Endodermal cell (in vitro differentiated cells): ENCODE measurements around the gene NXPH4. TPM values are rescaled to one million over a fixed set of nuclear protein-coding genes. Genes with fewer than 3 reads are reported as not detected.

Experiments
- DNase-seq: peaks from one replicate; pipeline ENCODE4 v3.0.0-alpha.2; 2017
- H3K27ac ChIP-seq: 2 replicates; pipeline ENCODE4 v1.5.1; 2013; ENCODE audit warnings: mild to moderate bottlenecking, low read depth, low read length, moderate library complexity
- H3K27me3 ChIP-seq: 2 replicates; pipeline ENCODE4 v1.6.1; 2013; ENCODE audit warnings: mild to moderate bottlenecking, low read length, moderate library complexity; ENCODE audit not compliant: insufficient read depth, control insufficient read depth, poor library complexity, severe bottlenecking
- H3K36me3 ChIP-seq: 2 replicates; pipeline ENCODE4 v1.7.0; 2013; ENCODE audit warnings: mild to moderate bottlenecking, low read length, moderate library complexity; ENCODE audit not compliant: control insufficient read depth, insufficient read depth
- H3K4me1 ChIP-seq: one replicate; pipeline ENCODE4 v1.7.0; 2013; ENCODE audit warnings: low read length; ENCODE audit not compliant: control insufficient read depth, insufficient read depth
- H3K4me3 ChIP-seq: 2 replicates; pipeline ENCODE4 v1.5.1; 2013; ENCODE audit warnings: mild to moderate bottlenecking, low read length, moderate library complexity
- H3K9ac ChIP-seq: 2 replicates; pipeline ENCODE4 v1.6.1; 2013; ENCODE audit warnings: mild to moderate bottlenecking, low read length, moderate library complexity; ENCODE audit not compliant: poor library complexity, severe bottlenecking; ENCODE audit errors: extremely low read depth
- H3K9me3 ChIP-seq: 2 replicates; pipeline ENCODE4 v1.6.1; 2013; ENCODE audit warnings: mild to moderate bottlenecking, low read length, moderate library complexity; ENCODE audit not compliant: control insufficient read depth
- H3K27ac Mint-ChIP-seq: 2 replicates; pipeline ENCODE4 v1.8.0; 2020; ENCODE audit warnings: mixed read lengths
- H3K27me3 Mint-ChIP-seq: 2 replicates; pipeline ENCODE4 v1.8.0; 2021; ENCODE audit warnings: mild to moderate bottlenecking, mixed read lengths; ENCODE audit not compliant: insufficient read depth
- H3K36me3 Mint-ChIP-seq: 2 replicates; pipeline ENCODE4 v1.8.0; 2020; ENCODE audit warnings: low read depth, mixed read lengths
- H3K4me1 Mint-ChIP-seq: 2 replicates; pipeline ENCODE4 v1.8.0; 2020; ENCODE audit warnings: mixed read lengths
- H3K4me3 Mint-ChIP-seq: 2 replicates; pipeline ENCODE4 v1.8.0; 2020; ENCODE audit warnings: mild to moderate bottlenecking, moderate library complexity, mixed read lengths
- H3K9me3 Mint-ChIP-seq: 2 replicates; pipeline ENCODE4 v1.8.0; 2020; ENCODE audit warnings: mild to moderate bottlenecking, mixed read lengths
- CTCF ChIP-seq: fragments of 200-600 bp; sonication (generic); conservative IDR thresholded peaks from 2 replicates; pipeline ENCODE4 v1.5.0; 2021; ENCODE audit warnings: antibody characterized with exemption, mild to moderate bottlenecking
- WGBS, 2 experiments: methylation state at CpG; one replicate each; pipeline versions ENCODE4 v1.1.5 to v1.1.7; 2013; ENCODE audit warnings: missing lambda C conversion rate in 2 of 2, mixed read lengths in 1 of 2; ENCODE audit not compliant: insufficient coverage in 1 of 2, insufficient read length in 1 of 2; 5-methylcytosine and 5-hydroxymethylcytosine counted together
- long read RNA-seq, 4 experiments: library from polyadenylated mRNA in 2 of 4; library from RNA in 1 of 4; library from capped mRNA in 1 of 4; stranded (forward) in 3 of 4; unstranded in 1 of 4; transcript quantifications; one replicate each; pipeline ENCODE4 v2.0.0, GENCODE V29; 2020 to 2021; ENCODE audit warnings: inconsistent platforms in 1 of 4
- polyA plus RNA-seq, 2 experiments: library from polyadenylated mRNA; stranded (reverse); fragments of 50-300 nt; gene quantifications; one replicate each; pipeline ENCODE4 v1.2.3, GENCODE V29; 2013
- total RNA-seq, 2 donors: library from RNA; stranded (reverse); fragmentation: NEBNext Ultra II Directional in 1 of 2; extraction: Animal tissue kit (Norgen Biotek cat#: 25700) in 1 of 2; gene quantifications; 2 replicates in 1 of 2; 3 replicates in 1 of 2; pipeline ENCODE4 v1.2.1, GENCODE V29; 2021

Gene NXPH4
- total RNA-seq, result 1 to 10 TPM in 1 of 2 donors, under 1 TPM in 1; 0.31 to 1.1 TPM
- polyA plus RNA-seq (2013, experiment 1 of 2), result 7.8 TPM
- 6.4 TPM for polyA plus RNA-seq (2013, experiment 2 of 2)
- long read RNA-seq, experiment 1, result 0 reads
- long read RNA-seq, experiment 2, result 0 reads
- long read RNA-seq, experiment 3, result 0 reads
- long read RNA-seq, experiment 4, result 0 reads

- no peak within 1 kb of the TSS for H3K9ac ChIP-seq
- H3K4me3 ChIP-seq, result peak within 1 kb of the TSS; percentile 64
- Mint-ChIP-seq H3K4me3 (peak within 1 kb of the TSS; percentile 48), H3K36me3 (peaks cover 3% of the 10 kb centered on the region), H3K27ac (no peak within 1 kb of the TSS), H3K4me1 (peaks cover 40% of the 10 kb centered on the region), H3K27me3 (peaks cover 74% of the 10 kb centered on the region), H3K9me3 (no peaks in the 10 kb centered on the region)
- H3K36me3 ChIP-seq, result no peaks in the 10 kb centered on the region
- H3K4me1 ChIP-seq, result peaks cover 4% of the 10 kb centered on the region
- no peak within 1 kb of the TSS for H3K27ac ChIP-seq
- H3K9me3 ChIP-seq, result no peaks in the 10 kb centered on the region
- 1% methylated on average over 11 to 94 of the region's 102 CpGs for WGBS, 2 experiments
- TF ChIP-seq CTCF, result no peak
- peaks cover 77% of the 10 kb centered on the region for H3K27me3 ChIP-seq
- peak; percentile 91 for DNase-seq
These were observed at the start of gene NXPH4 for GRCh38 chr12:57216014-57216911. Gene NXPH4 (plus strand): TSS chr12:57216794. CDS start chr12:57216970, 176 bp downstream.

GRCh38 chr12:57166971-57167371 lies 49.6 kb upstream of the NXPH4 start:
- Histone ChIP-seq H3K4me3 (no peak overlapping the region), H3K9ac (no peak overlapping the region), H3K27ac (no peak overlapping the region), H3K4me1 (no peaks in the 10 kb centered on the region), H3K27me3 (no peaks in the 10 kb centered on the region), H3K9me3 (no peaks in the 10 kb centered on the region), H3K36me3 (peaks cover 59% of the 10 kb centered on the region)
- Mint-ChIP-seq H3K4me3 (no peak overlapping the region), H3K9me3 (no peaks in the 10 kb centered on the region), H3K27ac (no peak overlapping the region), H3K36me3 (peaks cover 55% of the 10 kb centered on the region), H3K4me1 (no peaks in the 10 kb centered on the region), H3K27me3 (no peaks in the 10 kb centered on the region)
- 91 to 94% methylated on average over 9 to 10 of the region's 10 CpGs for WGBS, 2 experiments
- no peak for DNase-seq
- TF ChIP-seq CTCF, result no peak

- peaks cover 63% of the 10 kb centered on the region for H3K36me3 Mint-ChIP-seq
- Histone ChIP-seq H3K4me1 (no peaks in the 10 kb centered on the region), H3K9me3 (no peaks in the 10 kb centered on the region), H3K36me3 (peaks cover 54% of the 10 kb centered on the region), H3K27me3 (no peaks in the 10 kb centered on the region), H3K9ac (no peak overlapping the region), H3K27ac (no peak overlapping the region), H3K4me3 (no peak overlapping the region)
- H3K27ac Mint-ChIP-seq, result no peak overlapping the region
- no peaks in the 10 kb centered on the region for H3K4me1 Mint-ChIP-seq
- TF ChIP-seq CTCF, result peak; percentile 18
- no peak overlapping the region for H3K4me3 Mint-ChIP-seq
- H3K9me3 Mint-ChIP-seq, result no peaks in the 10 kb centered on the region
- H3K27me3 Mint-ChIP-seq, result no peaks in the 10 kb centered on the region
- no peak for DNase-seq
- 90 to 91% methylated on average over 6 to 10 of the region's 10 CpGs for WGBS, 2 experiments
These were observed 48.5 kb upstream of the NXPH4 start for GRCh38 chr12:57168058-57168457.
